GM19438 (cell line): ENCODE data around the gene WSCD1.

ENCODE experiments used
- ATAC-seq: cut with Tn5 transposase; IDR thresholded peaks from one replicate; pipeline ENCODE4 v1.9.1; 2021; ENCODE audit warnings: low read depth; ENCODE audit not compliant: unreplicated experiment

Gene WSCD1

GRCh38 chr17:6057562-6057961 is 12.6 kb upstream of the WSCD1 start:
- no peak for ATAC-seq

GRCh38 chr17:6059406-6059805 is 10.8 kb upstream of the WSCD1 start:
- no peak for ATAC-seq

DNA sequence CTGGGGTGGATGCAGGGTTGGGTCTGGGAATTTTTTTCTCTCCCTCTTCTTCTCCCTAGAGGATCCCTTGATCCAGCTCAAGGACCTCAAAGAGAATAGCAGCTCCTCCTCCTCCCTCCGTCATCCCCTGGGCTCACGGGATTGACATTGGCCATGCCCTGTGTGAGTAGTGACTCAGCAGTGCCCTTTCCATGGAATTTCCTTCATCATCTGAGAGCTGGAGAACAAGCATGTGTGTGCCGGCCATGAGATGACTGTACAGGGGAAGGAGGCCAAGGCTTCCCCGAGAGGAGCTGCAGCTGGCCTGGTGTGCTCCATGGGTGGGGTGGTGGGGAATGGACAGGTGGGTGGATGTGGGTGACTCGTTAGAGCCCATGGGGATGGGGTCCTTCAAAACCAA is 8.9 kb upstream of the WSCD1 start:
- no peak for ATAC-seq

GRCh38 chr17:6064868-6065267 is 5.3 kb upstream of the WSCD1 start:
- no peak for ATAC-seq

GRCh38 chr17:6065351-6065750 is 4.8 kb upstream of the WSCD1 start:
- ATAC-seq = no peak

DNA sequence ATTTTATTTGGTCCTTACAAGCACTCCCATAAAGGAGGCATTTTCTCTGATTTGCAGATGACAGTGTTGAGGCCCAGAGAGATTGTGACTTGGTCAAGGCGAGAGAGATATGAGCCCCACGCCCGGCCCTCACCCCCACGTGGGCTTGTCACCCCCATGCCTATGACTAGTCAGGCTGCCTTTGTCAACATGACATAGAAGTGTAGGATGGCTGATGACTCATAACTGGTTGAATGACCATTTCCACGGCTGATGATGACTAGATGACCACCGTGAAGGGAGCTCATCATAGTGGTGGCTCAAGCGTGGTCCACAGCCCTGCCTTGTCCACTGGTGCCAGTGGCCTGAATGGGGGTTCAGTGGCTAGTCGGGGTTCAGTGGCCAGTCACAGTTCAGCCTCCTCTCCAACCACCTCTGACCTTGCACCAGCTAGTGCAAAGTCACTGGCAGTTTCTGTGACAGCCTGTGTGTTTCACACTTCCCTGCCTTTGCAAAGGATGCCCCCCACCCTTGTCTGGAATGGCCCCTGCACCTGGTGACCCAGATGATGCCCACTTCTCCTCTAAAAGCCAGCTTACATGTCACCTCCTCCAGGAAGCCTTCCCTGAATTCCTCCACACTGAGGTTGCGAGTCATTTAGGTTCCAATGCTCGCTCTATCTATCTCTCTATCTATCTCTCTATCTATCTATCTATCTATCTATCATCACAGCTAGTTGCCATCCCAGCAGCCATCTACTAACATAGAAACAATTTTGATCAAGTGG is 3.8 kb upstream of the WSCD1 start:
- no peak for ATAC-seq

DNA sequence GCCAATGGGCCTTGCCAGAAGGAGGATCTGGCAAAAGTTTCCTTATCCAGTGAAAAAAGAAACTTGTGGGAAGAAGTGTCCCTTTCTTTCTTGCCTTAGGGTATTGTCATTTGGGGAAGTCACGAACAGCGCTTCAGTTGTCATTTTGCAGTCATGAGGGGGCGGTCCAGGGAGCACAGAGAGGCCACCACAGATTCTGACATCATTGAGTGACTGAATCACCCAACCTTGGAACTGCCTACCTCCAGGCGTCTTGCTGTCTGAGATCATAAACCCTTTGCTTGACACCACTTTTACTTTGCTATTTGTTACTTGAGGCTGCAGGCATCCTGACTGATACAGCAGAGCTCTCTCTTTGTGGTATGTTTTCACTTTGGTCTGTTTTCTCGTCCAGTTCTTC is 3.1 kb upstream of the WSCD1 start:
- ATAC-seq = no peak

DNA sequence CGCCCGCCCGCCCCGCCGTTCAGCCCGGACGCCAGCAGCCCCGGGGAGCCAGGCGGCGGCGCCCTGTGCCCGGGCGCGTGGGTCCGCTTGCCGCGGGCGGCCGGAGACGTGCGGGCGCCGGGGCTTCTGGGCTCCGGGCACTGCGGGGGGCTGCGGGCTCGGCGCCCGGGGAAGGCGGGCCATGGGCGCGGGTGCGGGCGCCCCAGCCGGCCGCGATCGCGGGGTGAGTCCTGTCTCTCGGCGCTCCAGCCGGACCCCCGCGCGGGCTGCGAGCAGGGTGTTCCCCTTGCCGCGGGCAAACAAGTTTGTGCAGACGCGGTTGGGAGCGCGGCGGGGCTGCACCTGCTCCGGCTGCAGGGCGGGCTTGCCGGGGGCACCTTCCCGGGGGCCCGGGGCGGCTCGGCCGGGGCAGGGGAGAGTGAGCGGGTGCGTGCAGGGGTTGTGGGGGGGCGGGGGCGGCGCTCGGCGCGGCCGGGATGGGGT is 292 bp downstream of the WSCD1 start:
- ATAC-seq = no peak

GRCh38 chr17:6070913-6071511 is 833 bp downstream of the WSCD1 start:
- ATAC-seq = no peak

- ATAC-seq = no peak
Observed at GRCh38 chr17:6071528-6072065, 1.4 kb downstream of the WSCD1 start.

DNA sequence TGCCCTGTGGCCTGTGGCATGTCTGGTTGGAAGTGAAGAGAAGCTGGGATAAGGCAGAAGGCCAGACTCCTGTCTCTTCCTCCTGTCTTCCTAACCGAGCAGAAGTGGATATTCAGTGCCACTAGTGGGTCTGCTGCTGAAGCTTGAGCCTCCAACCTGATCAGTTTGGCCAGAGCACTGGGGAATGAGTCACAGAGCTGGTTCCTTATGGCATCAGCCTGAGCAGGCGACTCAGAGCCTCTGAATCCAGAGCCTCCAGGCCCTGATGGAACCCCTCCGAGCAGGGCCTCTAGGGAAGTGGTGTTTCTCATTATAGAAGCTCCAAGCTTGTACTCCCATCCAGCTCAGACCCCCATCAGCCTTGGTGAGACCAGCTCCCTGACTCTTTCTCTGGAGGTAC is 2.0 kb downstream of the WSCD1 start:
- no peak for ATAC-seq

GRCh38 chr17:6072611-6073010 is 2.4 kb downstream of the WSCD1 start:
- no peak for ATAC-seq

DNA sequence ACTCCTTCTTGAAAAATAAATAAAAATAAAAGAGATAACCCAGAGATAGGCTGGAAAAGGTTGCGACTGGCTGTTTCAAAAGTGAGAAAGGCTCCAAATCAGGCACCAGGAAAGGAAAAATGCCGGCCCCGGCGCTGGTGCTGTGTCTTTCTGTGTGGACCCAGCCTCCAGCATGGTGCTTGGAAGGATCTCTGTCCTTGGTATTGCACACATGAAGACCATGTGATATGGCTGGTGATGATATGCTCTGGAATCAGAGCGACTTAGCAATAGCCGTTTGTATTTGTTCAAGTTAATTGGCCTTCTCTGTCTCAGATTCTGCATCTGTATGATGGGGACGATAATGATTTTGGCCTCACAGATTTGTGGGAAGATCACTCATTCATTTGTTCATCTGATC is 3.4 kb downstream of the WSCD1 start:
- ATAC-seq = no peak

GRCh38 chr17:6075050-6075449 is 4.9 kb downstream of the WSCD1 start:
- ATAC-seq = no peak

- no peak for ATAC-seq
Observed at GRCh38 chr17:6075845-6076244, 5.7 kb downstream of the WSCD1 start.

DNA sequence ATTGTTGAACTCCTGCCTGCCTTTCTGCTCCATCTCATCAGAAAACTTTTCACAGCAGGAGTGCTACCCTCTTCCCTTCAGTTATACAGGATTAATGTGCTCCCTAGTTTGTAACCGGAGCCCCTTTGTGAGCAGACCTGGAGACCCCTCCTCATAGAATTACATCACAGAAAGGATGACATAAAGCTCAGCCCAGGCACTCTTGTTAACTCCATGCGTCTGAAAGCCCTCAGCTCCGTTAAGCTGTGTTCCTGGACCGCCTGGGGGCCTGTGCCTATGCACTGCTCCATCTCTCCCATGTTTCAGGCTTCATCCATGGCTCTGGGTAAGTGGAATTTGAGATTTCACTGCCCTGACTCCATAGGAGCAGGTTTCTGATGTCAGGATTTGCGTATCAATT is 7.6 kb downstream of the WSCD1 start:
- no peak for ATAC-seq

- ATAC-seq = no peak
Observed at GRCh38 chr17:6078458-6078871, 8.3 kb downstream of the WSCD1 start.

- no peak for ATAC-seq
Observed at GRCh38 chr17:6079155-6079888, 9.1 kb downstream of the WSCD1 start.

DNA sequence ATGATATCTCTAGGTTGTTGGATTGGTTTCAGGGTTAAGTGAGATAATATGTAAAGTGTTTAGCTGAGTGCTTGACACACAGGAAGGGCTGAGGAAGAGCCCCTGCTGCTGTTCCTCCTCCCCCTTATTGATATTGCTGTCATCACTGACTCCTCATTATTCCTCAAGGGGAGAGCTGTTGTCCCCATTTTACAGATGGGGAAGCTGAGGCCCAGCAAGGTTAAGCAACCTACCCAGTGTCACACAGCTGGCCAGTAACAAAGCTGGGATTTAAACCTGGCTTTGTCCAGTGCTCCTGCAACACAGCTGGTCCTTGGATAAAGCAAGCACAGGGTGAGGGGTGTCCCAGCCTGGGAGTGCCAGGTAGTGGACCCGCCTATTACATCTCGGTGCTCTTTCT is 9.8 kb downstream of the WSCD1 start:
- no peak for ATAC-seq

DNA sequence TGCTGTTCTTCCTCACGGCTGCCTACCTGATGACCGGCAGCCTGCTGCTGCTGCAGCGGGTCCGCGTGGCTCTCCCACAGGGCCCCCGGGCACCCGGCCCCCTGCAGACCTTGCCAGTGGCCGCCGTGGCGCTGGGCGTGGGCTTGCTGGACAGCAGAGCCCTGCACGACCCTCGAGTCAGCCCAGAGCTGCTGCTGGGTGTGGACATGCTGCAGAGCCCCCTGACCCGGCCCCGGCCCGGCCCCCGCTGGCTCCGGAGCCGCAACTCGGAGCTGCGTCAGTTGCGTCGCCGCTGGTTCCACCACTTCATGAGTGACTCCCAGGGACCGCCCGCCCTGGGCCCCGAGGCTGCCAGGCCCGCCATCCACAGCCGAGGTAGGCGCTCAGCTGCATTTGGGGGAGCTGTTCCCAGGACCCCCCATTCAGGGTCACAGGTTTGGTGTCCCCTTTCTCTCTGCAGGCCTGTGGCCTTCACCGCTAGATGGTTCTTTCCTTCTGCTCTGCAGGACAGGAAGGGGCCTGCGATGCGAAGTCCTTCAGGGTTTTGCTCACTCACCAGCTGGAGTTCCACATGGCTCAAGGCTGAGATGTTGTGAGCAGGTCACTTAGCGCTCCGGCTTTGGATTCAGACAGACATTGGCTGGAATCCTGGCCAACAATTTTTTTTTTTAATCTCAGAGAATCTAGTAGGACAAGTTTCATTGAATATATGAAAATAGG is 10.7 kb downstream of the WSCD1 start:
- ATAC-seq = no peak

DNA sequence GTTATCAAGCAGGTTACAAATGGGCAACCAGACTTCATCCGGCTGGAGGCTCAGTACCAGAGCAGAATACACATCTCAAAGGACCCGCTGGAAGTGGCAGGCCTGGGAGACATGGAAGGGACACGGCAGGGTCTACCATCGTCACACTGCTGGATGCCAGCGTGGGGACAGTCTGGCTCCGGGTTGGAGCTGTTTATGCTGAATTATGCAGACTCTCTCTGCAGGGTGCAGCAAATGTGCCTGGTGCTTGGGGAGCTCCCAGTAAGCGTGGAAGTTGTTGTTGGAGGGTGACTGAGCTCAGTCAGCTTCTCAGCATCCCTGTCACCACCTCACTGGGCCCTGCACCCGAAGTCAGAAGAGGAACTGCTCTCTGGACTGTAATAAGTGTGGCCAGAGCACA is 12.2 kb downstream of the WSCD1 start:
- no peak for ATAC-seq
